Astrocyte of the spinal cord (primary cell): ENCODE measurements around the gene CIDEA.

Experiments
- DNase-seq: peaks from one replicate; pipeline ENCODE4 v3.0.0; 2011; ENCODE audit warnings: low read depth, low spot score
- H3K4me3 ChIP-seq: 2 replicates; pipeline ENCODE4 v1.5.1; 2011; ENCODE audit warnings: low read depth, mild to moderate bottlenecking, low read length, moderate library complexity
- in situ Hi-C: cut with HindIII; loops from 2 replicates; pipeline ENCODE4 v1.10.0; 2017; ENCODE audit warnings: low sequenced_read_pairs
- TF ChIP-seq, protein P1 (sequence below): IDR thresholded peaks from 2 replicates; pipeline ENCODE4 v1.5.1; 2012; ENCODE audit warnings: low read depth, mild to moderate bottlenecking, low read length, inconsistent platforms

Gene CIDEA

DNA sequence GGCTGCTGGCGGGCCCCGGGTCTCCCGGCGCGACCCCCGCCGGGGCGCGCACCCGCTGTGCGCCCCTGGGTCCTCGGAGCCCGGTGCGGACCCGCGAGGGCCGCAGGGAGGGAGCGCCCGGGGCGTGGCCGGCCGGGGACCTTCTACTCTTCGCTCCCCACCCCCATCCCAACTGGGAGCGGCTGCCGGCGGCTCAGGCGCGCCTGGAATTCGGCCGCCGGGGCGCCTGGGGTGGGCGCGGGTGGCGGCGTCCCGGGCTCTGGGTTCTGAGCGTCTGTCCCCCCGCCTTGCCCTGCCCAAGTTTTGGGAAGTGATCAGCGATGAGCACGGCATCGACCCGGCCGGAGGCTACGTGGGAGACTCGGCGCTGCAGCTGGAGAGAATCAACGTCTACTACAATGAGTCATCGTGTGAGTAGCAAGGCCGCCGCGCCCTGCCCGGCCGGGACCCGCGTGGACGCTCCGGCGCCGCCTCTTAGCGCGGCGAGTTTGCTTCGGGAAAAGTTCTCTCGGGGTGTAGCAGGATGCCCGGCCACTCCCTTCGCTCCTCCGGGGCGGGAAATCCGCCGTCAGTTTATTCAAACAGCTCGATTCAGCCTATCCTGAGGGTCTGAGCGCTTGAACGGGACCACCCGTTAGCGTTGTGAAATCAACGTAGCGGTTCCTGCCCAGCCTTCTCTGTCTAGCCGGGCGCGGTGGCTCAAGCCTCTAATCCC lies 54.4 kb downstream of the CIDEA start:
- peak; percentile 89 for DNase-seq
- TF ChIP-seq, protein P1, sequence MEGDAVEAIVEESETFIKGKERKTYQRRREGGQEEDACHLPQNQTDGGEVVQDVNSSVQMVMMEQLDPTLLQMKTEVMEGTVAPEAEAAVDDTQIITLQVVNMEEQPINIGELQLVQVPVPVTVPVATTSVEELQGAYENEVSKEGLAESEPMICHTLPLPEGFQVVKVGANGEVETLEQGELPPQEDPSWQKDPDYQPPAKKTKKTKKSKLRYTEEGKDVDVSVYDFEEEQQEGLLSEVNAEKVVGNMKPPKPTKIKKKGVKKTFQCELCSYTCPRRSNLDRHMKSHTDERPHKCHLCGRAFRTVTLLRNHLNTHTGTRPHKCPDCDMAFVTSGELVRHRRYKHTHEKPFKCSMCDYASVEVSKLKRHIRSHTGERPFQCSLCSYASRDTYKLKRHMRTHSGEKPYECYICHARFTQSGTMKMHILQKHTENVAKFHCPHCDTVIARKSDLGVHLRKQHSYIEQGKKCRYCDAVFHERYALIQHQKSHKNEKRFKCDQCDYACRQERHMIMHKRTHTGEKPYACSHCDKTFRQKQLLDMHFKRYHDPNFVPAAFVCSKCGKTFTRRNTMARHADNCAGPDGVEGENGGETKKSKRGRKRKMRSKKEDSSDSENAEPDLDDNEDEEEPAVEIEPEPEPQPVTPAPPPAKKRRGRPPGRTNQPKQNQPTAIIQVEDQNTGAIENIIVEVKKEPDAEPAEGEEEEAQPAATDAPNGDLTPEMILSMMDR = no peak
- in situ Hi-C loops = no loop called here
- H3K4me3 ChIP-seq = peak overlapping the region; percentile 80

DNA sequence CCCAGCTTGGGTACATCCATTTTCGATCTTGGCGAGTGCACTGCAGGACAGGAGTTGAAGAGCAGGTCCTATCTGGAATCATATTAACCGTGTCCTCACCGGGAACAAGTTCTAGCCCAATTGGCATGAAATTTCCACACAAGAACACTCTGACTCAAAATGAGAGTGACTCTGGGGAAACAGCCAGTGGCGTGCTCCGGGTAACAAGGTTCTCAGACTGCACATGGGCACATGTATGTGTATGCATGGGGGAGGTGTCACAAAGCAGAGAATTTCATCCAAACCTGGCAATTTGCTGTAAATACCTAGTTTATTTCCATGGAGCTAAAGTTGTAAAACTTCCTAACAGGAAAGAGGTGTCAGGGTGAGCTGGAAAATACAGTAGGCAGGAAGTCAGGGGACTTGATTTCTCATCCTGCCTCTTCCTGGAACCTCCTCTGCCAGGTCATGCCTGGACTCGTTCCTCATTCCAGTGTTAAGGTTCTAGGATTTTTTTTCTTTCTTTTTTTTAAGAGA lies 55.6 kb downstream of the CIDEA start:
- TF ChIP-seq, protein P1 = no peak
- in situ Hi-C loops = no loop called here
- DNase-seq = no peak
- H3K4me3 ChIP-seq = peak overlapping the region; percentile 80

DNA sequence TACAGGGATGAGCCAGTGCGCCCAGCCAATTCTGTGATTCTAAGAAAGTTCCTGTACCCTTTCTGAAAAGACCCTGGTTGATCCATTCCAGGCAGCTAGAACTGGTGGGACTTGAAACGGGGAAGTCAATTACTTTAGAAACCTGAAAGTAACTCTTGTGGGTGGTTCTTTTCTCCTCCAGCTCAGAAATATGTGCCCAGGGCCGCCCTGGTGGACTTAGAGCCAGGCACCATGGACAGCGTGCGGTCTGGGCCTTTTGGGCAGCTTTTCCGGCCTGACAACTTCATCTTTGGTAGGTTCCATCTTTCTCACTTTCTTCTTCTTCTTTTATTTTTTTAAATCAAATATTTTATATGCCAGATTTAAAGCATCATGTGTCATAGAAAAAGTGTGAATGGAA lies 56.6 kb downstream of the CIDEA start:
- in situ Hi-C loops = no loop called here
- no peak for DNase-seq
- TF ChIP-seq, protein P1 = no peak
- no peak overlapping the region for H3K4me3 ChIP-seq

DNA sequence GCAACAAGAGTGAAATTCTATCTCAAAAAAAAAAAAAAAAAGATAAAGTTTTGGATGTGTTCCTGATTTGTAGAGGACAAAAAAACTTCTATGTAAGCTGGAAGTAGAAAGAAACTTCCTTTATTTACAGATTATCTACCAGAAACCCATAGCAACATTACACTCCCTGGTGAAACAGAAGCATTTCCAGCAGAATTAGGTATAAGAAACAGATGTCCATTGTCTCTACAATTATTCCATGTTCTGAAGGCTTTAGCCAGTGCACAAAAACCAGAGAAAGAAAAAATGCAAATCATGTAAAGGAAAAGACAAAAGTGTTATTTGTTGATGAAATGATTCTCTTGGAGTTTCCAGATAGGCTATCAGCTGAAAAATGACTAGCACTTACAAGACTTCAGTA lies 58.8 kb downstream of the CIDEA start:
- TF ChIP-seq, protein P1 = no peak
- H3K4me3 ChIP-seq = no peak overlapping the region
- no peak for DNase-seq
- in situ Hi-C loops = no loop called here

DNA sequence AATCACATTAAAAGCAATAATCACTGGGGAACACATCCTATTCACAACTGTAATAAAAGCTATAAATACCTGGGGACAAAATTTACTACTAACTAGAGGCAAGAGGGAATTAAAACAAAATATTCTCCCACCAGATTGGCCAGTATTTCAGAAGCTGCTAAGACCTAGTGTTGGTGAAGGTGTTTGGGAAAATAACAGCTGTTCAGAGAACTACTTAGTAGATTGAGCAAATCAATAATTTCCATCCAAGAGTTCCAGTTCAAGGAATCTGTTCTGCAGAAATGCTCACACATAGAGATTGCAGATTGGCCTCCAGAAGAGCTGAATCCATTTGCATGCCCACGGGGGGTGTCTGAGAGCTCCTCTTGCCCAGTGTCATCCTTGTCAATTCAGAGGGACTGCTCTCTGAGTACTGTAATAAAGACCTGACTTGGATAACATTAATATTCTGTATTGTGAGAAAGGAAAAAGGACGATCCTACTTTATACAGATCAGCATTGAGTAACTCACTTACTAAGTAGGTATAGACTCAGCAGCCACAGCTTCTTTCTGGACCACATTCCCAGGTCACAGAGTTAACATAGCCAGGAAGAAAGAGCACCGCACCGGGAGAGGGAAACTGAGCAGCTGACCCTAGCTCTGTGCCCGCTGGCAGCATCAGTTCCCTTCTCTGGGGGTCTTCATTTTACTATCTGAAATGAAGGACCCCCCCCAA lies 59.5 kb downstream of the CIDEA start:
- TF ChIP-seq, protein P1 = no peak
- no peak for DNase-seq
- in situ Hi-C loops = no loop called here
- no peak overlapping the region for H3K4me3 ChIP-seq

DNA sequence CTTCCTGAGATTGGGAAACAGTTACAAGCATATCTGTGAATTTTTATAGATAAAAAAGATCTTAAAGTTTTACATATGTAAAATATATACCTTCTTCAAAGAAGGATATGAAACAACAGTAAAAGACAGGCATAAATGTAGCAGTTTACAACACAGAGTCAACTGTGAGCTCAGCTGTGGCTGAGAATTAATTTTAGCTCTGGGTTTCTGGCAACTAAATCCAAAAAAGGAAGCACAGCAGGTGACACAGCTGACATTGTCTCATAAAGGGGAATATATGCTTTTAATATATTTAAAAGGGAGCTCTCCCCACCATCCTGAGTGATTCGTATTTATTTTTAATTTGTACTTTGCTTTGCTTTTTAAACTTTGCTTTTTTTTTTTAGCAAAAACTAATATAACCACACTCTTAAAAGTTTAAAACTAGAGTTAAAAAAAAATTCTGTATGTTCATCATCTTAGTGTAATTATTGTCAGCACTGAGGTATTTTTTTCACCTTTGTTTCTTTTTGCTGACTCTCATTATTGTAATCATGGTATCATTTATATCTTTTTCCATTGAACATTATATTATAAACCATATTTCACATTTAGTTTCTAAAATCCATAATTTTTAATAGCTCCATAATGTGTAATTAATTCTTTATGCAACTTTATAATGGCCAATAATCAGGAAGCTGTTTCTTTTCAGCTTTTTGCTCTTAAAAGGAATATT lies 60.6 kb downstream of the CIDEA start:
- TF ChIP-seq, protein P1 = no peak
- in situ Hi-C loops = no loop called here
- H3K4me3 ChIP-seq = no peak overlapping the region
- DNase-seq = no peak
